GM21717 (cell line): ENCODE data around the gene SPSB2.

Source experiments
- ATAC-seq: cut with Tn5 transposase; IDR thresholded peaks from one replicate; pipeline ENCODE4 v1.9.1; 2021; ENCODE audit warnings: mild to moderate bottlenecking, moderate library complexity; ENCODE audit not compliant: unreplicated experiment

Gene SPSB2

DNA sequence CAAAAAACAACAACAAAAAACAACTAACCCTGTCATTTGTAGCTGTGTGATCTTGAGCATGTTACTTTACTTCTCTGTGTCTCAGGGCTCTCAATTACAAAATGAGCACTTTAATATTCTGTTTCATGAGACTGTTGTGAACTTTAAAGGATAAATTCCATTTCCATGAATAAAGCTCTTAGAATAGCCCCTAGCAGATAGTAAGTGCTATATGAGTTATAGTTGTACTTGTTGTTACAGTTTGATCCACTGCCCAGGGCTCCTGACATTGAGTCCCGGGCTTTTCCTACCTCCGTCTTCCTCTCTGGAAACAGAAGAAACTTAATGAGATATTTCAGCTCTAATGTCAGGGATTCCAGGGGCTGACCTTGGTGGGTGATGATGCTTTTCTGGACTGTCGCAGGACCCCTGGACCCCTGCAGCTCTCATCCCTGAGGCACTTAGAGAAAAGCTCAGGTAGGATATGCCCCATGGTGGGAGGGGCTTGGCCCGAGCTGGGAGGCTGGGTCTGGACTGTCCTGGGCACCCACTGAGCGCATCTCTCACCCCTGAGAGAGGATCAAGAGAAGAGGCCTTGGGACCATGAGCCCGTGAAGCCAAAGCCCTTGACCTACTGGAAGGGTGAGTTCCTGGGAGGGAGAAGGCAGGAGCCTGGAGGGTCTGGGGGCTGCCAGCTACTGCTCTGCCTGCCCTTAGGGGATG lies 39.8 kb downstream of the SPSB2 start:
- ATAC-seq, result no peak

DNA sequence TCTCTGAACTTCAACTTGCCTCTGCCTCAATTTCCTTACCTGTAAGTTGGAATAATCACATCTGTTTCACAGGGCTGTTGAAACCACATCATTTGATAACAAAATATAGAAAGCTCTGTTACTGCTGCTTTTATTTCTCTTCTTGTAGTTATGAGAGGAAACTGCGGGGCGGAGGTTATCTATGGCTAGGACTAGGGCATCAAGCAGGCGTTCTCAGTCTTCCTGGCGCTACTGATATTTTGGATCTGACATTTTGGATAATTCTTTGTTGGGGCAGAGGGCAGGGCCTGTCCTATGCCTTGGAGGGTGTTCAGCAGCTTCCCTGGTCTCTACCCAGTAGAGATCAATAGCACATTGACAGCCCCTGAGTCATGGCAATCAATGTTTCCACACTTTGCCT lies 41.0 kb downstream of the SPSB2 start:
- no peak for ATAC-seq

DNA sequence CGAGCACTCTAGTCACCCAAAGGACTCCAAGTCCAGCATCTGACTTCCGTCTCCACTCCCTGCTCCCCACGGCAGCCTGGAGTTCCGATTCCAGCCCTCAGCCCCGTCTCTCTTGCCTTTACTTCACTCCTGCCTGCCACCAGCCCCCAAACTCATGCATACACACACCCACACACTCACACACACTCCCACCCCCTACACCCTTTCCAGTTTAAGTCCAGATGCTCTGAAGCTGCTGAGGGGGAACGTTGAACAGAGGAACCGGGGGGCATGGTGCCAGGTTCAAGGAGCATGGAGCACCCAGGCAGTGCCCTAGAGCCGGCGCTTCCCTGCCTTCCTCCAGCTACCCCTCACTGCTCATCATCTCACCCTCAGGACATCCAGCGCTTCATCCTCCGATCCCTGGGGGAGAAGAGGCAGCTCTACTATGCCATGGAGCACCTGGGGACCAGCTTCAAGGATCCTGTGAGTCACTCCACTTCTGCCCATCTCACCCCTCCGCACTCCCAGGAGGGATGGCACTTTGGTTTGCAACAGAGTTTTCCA lies 41.6 kb downstream of the SPSB2 start:
- no peak for ATAC-seq

DNA sequence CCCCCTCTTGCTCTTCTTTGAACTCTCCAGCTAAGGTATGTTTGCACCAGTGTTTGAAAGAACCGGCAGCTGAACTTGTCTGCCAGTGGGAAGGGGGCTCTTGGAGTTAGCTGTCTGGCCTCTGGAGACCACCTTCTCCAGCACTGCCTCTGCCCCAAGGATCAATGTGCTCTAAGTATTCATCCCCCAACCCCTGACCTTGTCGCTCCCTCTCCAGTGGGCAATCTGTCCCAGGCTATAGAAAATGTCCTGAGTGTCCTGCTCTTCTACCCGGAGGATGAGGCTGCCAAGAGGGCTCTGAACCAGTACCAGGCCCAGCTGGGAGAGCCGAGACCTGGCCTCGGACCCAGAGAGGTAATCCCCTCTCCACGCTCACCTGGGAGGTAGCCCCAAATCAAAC lies 42.1 kb downstream of the SPSB2 start:
- no peak for ATAC-seq

- ATAC-seq, result no peak
Measured at GRCh38 chr12:6830286-6830890, 42.7 kb downstream of the SPSB2 start.

- ATAC-seq, result no peak
Measured at GRCh38 chr12:6829536-6830220, 43.4 kb downstream of the SPSB2 start.

GRCh38 chr12:6828781-6829535 lies 44.1 kb downstream of the SPSB2 start:
- ATAC-seq, result no peak

DNA sequence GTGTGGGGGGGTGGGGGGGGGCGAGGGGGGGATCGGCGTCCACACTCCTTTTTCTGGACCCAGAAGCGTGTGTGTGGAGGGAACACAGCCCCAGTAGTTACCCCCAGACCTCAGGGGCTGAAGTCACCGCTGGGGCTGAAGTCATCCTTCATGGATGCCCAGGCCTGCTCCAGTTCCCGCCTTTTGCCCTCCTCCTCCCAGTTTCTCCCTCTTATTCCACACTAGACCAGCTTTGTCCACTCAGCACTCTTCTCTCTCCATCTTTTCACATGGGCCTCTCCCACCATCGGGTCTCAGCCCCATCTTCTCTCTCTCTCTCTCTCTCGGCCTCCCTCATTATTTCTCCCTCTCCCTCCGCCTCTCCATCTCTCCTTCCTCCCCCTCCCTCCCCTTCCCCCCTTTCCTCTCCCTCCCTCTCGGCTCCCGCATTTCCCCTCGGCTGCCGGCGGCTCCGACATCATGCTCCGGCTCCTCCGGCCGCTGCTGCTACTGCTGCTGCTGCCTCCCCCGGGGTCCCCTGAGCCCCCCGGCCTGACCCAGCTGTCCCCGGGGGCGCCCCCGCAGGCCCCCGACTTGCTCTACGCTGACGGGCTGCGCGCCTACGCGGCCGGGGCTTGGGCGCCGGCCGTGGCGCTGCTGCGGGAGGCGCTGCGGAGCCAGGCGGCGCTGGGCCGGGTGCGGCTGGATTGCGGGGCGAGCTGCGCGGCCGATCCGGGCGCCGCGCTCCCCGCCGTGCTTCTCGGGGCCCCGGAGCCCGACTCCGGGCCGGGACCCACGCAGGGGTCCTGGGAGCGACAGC lies 44.9 kb downstream of the SPSB2 start, which contains the start of gene P3H3:
Gene P3H3, plus strand, starts transcription at position 426 of the 799 bp plus-strand sequence. Its CDS starts 34 bp downstream, at position 460.
- ATAC-seq, result no peak

- no peak for ATAC-seq
Measured at GRCh38 chr12:6827437-6827911, 45.6 kb downstream of the SPSB2 start.

- no peak for ATAC-seq
Measured at GRCh38 chr12:6826734-6827436, 46.2 kb downstream of the SPSB2 start.

- ATAC-seq, result no peak
Measured at GRCh38 chr12:6826125-6826733, 46.9 kb downstream of the SPSB2 start.

DNA sequence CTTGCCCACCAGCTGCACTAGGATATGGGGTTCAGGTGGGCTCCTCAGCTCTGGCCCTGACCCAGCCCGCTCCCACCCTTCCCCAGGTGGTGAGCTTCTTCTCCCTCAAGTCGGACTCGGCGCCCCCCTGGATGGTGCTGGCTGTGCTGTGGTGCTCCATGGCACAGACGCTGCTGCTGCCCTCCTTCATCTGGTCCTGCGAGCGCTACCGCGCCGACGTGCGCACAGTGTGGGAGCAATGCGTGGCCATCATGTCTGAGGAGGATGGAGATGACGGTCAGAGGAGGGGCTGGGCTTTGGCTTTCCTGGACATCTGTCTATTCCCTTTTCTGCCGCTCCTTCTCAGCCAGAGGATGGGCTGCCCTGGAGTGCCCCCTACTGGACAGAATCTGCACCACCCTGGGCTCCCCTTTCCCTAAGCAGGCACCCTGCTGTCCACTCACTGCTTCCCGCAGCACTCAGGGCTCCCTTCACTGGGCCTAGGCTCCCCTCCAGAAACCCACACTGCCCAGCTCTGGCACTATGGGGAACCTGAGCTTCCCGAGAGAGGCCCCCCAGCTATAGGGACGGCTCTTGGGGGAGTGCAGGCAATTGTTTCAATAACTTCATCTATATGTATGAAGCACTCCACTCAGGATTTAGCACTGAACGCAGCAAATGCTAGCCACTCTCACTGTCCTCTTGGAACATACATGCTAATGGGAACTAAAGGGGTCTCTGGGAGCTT lies 47.5 kb downstream of the SPSB2 start:
- peak; percentile 45 for ATAC-seq

GRCh38 chr12:6824901-6825381 lies 48.2 kb downstream of the SPSB2 start:
- ATAC-seq, result no peak

GRCh38 chr12:6824085-6824775 lies 48.9 kb downstream of the SPSB2 start:
- no peak for ATAC-seq

- no peak for ATAC-seq
Measured at GRCh38 chr12:6823182-6824084, 49.7 kb downstream of the SPSB2 start.

DNA sequence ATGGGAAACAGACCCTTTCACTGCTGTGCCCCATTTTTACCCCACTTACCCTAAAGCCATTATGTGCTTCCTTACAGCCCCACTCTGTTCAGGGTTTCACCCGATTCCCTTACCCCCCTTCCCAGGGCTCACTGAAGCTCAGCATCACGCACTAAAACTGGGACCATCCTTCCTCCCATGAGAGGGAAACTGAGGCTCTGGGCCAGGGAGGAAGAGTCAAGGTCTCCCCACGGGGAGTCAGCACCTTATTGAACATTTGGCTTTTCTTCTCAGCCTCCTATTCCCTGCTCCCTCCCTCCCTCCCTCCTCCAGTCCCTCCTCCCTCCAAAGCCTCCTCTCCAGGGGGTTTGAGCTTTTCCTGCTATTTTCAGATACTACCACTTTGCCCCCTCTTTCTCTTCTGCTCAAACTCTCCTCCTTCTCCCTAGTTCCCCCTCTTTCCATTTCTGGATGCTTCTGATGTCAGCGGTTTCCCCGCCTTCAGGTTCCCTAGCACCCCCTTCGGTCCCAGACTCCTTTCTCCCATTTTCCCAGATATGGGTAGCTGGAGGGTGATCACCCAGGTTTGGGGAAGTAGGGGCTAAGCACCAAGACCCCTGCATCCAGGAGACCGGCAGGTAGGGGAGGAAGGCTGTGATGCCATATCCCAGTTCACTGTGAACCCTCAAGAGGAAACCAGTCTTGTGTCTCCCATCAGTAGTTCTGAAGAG lies 50.5 kb downstream of the SPSB2 start:
- no peak for ATAC-seq
